ENCODE measurements around the gene RNF123.

Gene RNF123

GRCh38 chr3:49717959-49718857 lies 28.9 kb downstream of the RNF123 start:
- DNase-seq (ENCODE audit: low read depth in 2 of 2): no peak
- TF ChIP-seq CTCF (IDR thresholded peaks at IDR 0.05; ENCODE audit: low read depth, low read length): no peak
- peak overlapping the region in 1 of 2 donors; percentile 53 for H3K4me3 ChIP-seq (replicated peaks in 1 of 2; ENCODE audit: low read depth in 2 of 2, low read length in 2 of 2)

- no peak for TF ChIP-seq CTCF (IDR thresholded peaks at IDR 0.05; ENCODE audit: low read depth, low read length)
- H3K4me3 ChIP-seq (replicated peaks in 1 of 2; ENCODE audit: low read depth in 2 of 2, low read length in 2 of 2): peak overlapping the region; percentile 52 to 53
- DNase-seq (ENCODE audit: low read depth in 2 of 2): no peak
Observed at GRCh38 chr3:49718858-49719213, 29.5 kb downstream of the RNF123 start.

GRCh38 chr3:49719214-49719884 lies 30.0 kb downstream of the RNF123 start, which contains the start of gene AMIGO3:
TSS of gene AMIGO3 (minus strand) at chr3:49719684. CDS start at chr3:49719465, 219 bp downstream.
- DNase-seq (ENCODE audit: low read depth in 2 of 2): peak; percentile 94
- peak; percentile 58 for TF ChIP-seq CTCF (IDR thresholded peaks at IDR 0.05; ENCODE audit: low read depth, low read length)
- peak within 1 kb of the TSS; percentile 52 to 53 for H3K4me3 ChIP-seq (replicated peaks in 1 of 2; ENCODE audit: low read depth in 2 of 2, low read length in 2 of 2)

GRCh38 chr3:49720855-49721595 lies 31.7 kb downstream of the RNF123 start:
- DNase-seq (ENCODE audit: low read depth in 2 of 2): no peak
- no peak for TF ChIP-seq CTCF (IDR thresholded peaks at IDR 0.05; ENCODE audit: low read depth, low read length)

GRCh38 chr3:49721596-49721895 lies 32.2 kb downstream of the RNF123 start:
- H3K4me3 ChIP-seq (replicated peaks in 1 of 2; ENCODE audit: low read depth in 2 of 2, low read length in 2 of 2): no peak overlapping the region
- TF ChIP-seq CTCF (IDR thresholded peaks at IDR 0.05; ENCODE audit: low read depth, low read length): no peak
- DNase-seq (ENCODE audit: low read depth in 2 of 2): no peak

More at GRCh38 chr3:49720855-49721595, 31.7 kb downstream of the RNF123 start:
- H3K4me3 ChIP-seq (replicated peaks in 1 of 2; ENCODE audit: low read depth in 2 of 2, low read length in 2 of 2): no peak overlapping the region

GRCh38 chr3:49721896-49722781 lies 32.8 kb downstream of the RNF123 start:
- H3K4me3 ChIP-seq (replicated peaks in 1 of 2; ENCODE audit: low read depth in 2 of 2, low read length in 2 of 2): peak overlapping the region in 1 of 2 donors; percentile 99
- no peak for DNase-seq (ENCODE audit: low read depth in 2 of 2)
- no peak for TF ChIP-seq CTCF (IDR thresholded peaks at IDR 0.05; ENCODE audit: low read depth, low read length)

Measured in cardiac fibroblast (primary cell).